ENCODE measurements around the gene BAMBI. TPM values are rescaled to one million over a fixed set of nuclear protein-coding genes. Genes with fewer than 3 reads are reported as not detected.

Gene BAMBI
- polyA plus RNA-seq, 1 donor, result 1.8 TPM

Other genes starting within 250 kb of the BAMBI start
- 87.2 TPM for gene WAC, start 144.4 kb upstream of the BAMBI start, polyA plus RNA-seq (ENCODE audit: insufficient read length)

Measured in hindlimb muscle (tissue), 1 donor.